Measurements from ENCODE around the gene VSTM2B. TPM values are rescaled to one million over a fixed set of nuclear protein-coding genes. Genes with fewer than 3 reads are reported as not detected.

Gene VSTM2B
- total and polyA plus RNA-seq, 4 donors: not detected

DNA sequence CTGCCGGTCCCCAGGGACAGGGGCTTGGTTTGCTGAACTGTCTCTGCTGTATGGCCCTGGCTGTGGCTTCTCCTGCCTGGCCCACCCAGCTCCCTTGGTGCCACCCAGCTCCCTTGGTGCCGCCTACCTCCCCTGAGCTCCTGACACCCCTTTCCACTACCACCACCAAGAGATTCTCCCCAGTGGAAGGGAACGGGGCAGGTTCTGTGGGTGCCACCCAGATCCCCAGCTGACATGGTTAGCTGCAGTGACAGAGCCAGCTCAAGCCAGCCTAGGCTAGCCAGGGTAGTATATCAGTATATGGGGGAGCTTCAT, 51.8 kb downstream of the VSTM2B start:
- 53% methylated on average over 3 of the region's 3 CpGs for WGBS
- Histone ChIP-seq H3K4me1 (ENCODE audit: control insufficient read depth in 4 of 4, insufficient read depth in 4 of 4, low read length in 3 of 4) (no peaks in the 10 kb centered on the region), H3K9ac (ENCODE audit: low read depth in 1 of 2, low read length in 2 of 2) (no peak overlapping the region), H3K9me3 (ENCODE audit: control insufficient read depth in 4 of 4, low read length in 3 of 4) (peaks cover 0 to 3% (median 1%) of the 10 kb centered on the region in 4 donors), H3K27ac (ENCODE audit: low read depth in 1 of 2, low read length in 2 of 2) (no peak overlapping the region), H3K4me3 (ENCODE audit: low read depth in 1 of 3, low read length in 3 of 3) (no peak overlapping the region), H3K36me3 (ENCODE audit: control insufficient read depth in 4 of 4, insufficient read depth in 3 of 4, low read depth in 1 of 4, low read length in 3 of 4) (no peaks in the 10 kb centered on the region), H3K27me3 (ENCODE audit: control insufficient read depth in 4 of 4, insufficient read depth in 4 of 4, low read length in 3 of 4) (peaks cover 0 to 8% (median 4%) of the 10 kb centered on the region in 4 donors)
- TF ChIP-seq JUND (IDR thresholded peaks at IDR 0.05) (no peak), RAD21 (IDR thresholded peaks at IDR 0.05) (no peak), ZBTB33 (IDR thresholded peaks at IDR 0.05) (no peak), HNF4A (conservative IDR thresholded peaks at IDR 0.05) (no peak), FOXA2 (IDR thresholded peaks at IDR 0.05) (no peak), TAF1 (conservative IDR thresholded peaks at IDR 0.05) (no peak), GABPA (IDR thresholded peaks at IDR 0.05 in 1 of 2, conservative IDR thresholded peaks at IDR 0.05 in 1 of 2) (no peak), NR2F2 (IDR thresholded peaks at IDR 0.05) (no peak), FOXA1 (IDR thresholded peaks at IDR 0.05) (no peak), ATF3 (IDR thresholded peaks at IDR 0.05) (no peak), HNF4G (IDR thresholded peaks at IDR 0.05) (no peak), EGR1 (IDR thresholded peaks at IDR 0.05; ENCODE audit: low read depth in 2 of 2) (no peak), RXRA (IDR thresholded peaks at IDR 0.05) (no peak)
- TF ChIP-seq, protein P1, sequence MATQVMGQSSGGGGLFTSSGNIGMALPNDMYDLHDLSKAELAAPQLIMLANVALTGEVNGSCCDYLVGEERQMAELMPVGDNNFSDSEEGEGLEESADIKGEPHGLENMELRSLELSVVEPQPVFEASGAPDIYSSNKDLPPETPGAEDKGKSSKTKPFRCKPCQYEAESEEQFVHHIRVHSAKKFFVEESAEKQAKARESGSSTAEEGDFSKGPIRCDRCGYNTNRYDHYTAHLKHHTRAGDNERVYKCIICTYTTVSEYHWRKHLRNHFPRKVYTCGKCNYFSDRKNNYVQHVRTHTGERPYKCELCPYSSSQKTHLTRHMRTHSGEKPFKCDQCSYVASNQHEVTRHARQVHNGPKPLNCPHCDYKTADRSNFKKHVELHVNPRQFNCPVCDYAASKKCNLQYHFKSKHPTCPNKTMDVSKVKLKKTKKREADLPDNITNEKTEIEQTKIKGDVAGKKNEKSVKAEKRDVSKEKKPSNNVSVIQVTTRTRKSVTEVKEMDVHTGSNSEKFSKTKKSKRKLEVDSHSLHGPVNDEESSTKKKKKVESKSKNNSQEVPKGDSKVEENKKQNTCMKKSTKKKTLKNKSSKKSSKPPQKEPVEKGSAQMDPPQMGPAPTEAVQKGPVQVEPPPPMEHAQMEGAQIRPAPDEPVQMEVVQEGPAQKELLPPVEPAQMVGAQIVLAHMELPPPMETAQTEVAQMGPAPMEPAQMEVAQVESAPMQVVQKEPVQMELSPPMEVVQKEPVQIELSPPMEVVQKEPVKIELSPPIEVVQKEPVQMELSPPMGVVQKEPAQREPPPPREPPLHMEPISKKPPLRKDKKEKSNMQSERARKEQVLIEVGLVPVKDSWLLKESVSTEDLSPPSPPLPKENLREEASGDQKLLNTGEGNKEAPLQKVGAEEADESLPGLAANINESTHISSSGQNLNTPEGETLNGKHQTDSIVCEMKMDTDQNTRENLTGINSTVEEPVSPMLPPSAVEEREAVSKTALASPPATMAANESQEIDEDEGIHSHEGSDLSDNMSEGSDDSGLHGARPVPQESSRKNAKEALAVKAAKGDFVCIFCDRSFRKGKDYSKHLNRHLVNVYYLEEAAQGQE (IDR thresholded peaks at IDR 0.05): no peak
- TF ChIP-seq, protein P2, sequence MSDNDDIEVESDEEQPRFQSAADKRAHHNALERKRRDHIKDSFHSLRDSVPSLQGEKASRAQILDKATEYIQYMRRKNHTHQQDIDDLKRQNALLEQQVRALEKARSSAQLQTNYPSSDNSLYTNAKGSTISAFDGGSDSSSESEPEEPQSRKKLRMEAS (IDR thresholded peaks at IDR 0.05): no peak
- TF ChIP-seq, protein P3, sequence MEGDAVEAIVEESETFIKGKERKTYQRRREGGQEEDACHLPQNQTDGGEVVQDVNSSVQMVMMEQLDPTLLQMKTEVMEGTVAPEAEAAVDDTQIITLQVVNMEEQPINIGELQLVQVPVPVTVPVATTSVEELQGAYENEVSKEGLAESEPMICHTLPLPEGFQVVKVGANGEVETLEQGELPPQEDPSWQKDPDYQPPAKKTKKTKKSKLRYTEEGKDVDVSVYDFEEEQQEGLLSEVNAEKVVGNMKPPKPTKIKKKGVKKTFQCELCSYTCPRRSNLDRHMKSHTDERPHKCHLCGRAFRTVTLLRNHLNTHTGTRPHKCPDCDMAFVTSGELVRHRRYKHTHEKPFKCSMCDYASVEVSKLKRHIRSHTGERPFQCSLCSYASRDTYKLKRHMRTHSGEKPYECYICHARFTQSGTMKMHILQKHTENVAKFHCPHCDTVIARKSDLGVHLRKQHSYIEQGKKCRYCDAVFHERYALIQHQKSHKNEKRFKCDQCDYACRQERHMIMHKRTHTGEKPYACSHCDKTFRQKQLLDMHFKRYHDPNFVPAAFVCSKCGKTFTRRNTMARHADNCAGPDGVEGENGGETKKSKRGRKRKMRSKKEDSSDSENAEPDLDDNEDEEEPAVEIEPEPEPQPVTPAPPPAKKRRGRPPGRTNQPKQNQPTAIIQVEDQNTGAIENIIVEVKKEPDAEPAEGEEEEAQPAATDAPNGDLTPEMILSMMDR (IDR thresholded peaks at IDR 0.05; ENCODE audit: low read depth, low read length, missing input control): no peak
- DNase-seq (ENCODE audit: low spot score): no peak

- H3K27me3 ChIP-seq (ENCODE audit: control insufficient read depth in 4 of 4, insufficient read depth in 4 of 4, low read length in 3 of 4): peaks cover 0 to 11% (median 4%) of the 10 kb centered on the region in 4 donors
- 69% methylated on average over 8 of the region's 8 CpGs for WGBS
- DNase-seq (ENCODE audit: low spot score): no peak
Measured at GRCh38 chr19:29578349-29578748, 52.6 kb downstream of the VSTM2B start.

More at GRCh38 chr19:29578349-29578748, 52.6 kb downstream of the VSTM2B start:
- H3K9ac ChIP-seq (ENCODE audit: low read depth in 1 of 2, low read length in 2 of 2): no peak overlapping the region
- no peaks in the 10 kb centered on the region for H3K4me1 ChIP-seq (ENCODE audit: control insufficient read depth in 4 of 4, insufficient read depth in 4 of 4, low read length in 3 of 4)
- no peaks in the 10 kb centered on the region for H3K36me3 ChIP-seq (ENCODE audit: control insufficient read depth in 4 of 4, insufficient read depth in 3 of 4, low read depth in 1 of 4, low read length in 3 of 4)
- no peak overlapping the region for H3K27ac ChIP-seq (ENCODE audit: low read depth in 1 of 2, low read length in 2 of 2)
- TF ChIP-seq HNF4A (conservative IDR thresholded peaks at IDR 0.05): no peak
- no peak for TF ChIP-seq EGR1 (IDR thresholded peaks at IDR 0.05; ENCODE audit: low read depth in 2 of 2)
- peaks cover 0 to 3% (median 1%) of the 10 kb centered on the region in 4 donors for H3K9me3 ChIP-seq (ENCODE audit: control insufficient read depth in 4 of 4, low read length in 3 of 4)
- no peak overlapping the region for H3K4me3 ChIP-seq (ENCODE audit: low read depth in 1 of 3, low read length in 3 of 3)
